ENCODE results near the gene SCAF4.
"Not testable (repeated sequence)": the region's sequence is repeated elsewhere in the genome, so short reads cannot be mapped to it uniquely, and the experiment has no call there.

Gene SCAF4

DNA sequence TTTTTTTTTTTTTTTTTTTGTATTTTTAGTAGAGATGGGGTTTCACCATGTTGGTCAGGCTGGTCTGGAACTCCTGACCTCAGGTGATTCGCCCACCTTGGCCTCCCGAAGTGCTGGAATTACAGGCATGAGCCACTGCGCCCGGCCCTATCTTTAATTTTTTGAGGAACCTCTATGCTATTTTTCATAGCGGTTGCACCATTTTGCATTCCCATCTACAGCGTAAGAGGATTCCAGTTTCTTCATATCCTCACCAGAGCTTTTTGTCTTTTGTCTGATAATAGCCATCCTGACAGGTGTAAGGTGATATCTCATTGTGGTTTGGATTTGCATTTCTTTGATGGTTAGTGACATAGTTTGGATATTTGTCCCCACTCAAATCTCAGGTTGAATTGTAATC, 100.0 kb downstream of the SCAF4 start:
- DNase-seq, result not testable (repeated sequence)

GRCh38 chr21:31629972-31630711, 101.8 kb downstream of the SCAF4 start:
- DNase-seq, result no peak

GRCh38 chr21:31624961-31625491, 106.9 kb downstream of the SCAF4 start:
- no peak for DNase-seq

DNA sequence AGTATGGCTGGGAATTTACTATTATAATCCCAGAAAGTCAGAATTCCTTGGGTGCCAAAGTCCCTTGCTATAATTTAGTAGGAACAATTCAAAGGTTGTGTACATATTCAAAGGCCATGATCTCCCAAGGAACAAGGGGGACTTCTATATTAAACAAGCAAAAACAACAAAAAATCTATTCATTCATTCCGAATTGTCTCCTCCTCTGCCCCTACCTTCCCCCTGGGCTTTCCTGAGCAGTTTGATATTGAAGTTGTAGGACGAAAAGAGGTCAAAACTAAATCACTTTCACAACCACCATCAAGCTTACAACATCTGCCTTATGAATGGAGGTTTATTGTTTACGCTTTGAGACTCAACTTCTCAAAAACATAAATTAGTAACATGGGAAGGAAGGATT, 107.7 kb downstream of the SCAF4 start:
- DNase-seq, result no peak

DNA sequence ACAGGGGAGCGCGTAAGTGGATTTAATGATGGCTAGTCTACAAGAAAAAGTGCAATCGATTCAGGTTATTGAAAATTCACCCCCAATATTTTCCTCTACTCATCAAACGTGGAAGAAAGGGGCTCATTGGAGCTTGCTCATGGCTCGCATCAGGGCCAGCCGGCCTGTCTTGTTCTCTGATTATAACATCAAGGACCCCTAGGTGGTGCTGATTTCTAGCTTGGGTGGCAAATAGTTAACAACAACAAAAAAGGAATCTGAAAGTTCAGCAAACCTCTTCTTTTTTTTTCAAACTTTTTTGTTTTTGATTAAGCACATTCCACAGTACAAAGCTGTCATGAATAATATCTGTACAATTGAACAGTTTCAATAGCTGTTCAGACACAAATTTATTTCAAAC, 108.3 kb downstream of the SCAF4 start:
- no peak for DNase-seq

- no peak for DNase-seq
Observed at GRCh38 chr21:31622397-31622796, 109.5 kb downstream of the SCAF4 start.

All from NCI-H1417 treated with DMSO at 0.1 percent for 48 hours (cell line).